Stimulated activated CD4-positive, alpha-beta T cell treated with anti-CD3 and anti-CD28 coated beads, Interleukin-1b, Interleukin-23, amount 100 ng/mL, for 48 hours (primary cell): Measurements from ENCODE around the gene GPRC5B.
A peak's percentile ranks its signal among the peaks of the same experiment; 100 is the strongest.

ENCODE experiments used
- DNase-seq: peaks from one replicate; pipeline ENCODE4 v3.0.0-alpha.2; 2020

GPRC5B gene

DNA sequence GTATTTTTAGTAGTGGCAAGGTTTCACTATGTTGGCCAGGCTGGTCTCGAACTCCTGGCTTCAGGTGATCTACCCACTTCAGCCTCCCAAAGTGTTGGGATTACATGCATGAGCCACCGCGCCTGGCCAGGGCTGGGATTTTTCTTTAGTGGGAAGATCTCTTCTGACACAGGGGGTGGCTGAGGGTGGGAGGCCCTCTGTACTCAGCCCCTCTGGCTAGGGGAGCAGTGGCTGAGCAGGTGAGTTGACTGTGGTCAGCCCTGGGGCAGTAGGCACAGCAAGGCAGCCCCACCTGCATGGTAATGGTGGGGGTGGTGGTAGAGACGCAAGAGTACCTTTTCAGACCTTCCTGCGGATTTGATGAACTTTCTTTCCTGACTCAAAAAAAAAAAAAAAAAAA is 12.3 kb upstream of the GPRC5B start:
- DNase-seq = no peak

DNA sequence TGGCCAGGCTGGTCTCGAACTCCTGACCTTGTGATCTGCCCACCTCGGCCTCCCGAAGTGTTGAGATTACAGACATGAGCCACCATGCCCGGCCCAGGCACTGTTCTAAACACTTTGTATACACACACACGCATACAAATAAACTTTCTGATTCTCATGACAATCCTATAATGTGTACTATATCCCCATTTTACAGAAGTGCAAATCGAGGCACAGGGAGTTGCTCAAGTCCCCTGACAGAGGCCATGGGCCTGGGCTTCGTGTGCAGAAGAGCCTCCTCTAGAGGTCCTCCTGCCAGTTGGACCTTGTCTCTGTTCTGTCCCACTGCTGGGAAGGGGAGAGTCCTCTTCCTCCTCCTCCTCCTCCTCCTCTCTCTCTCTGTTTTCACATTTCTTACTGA is 9.9 kb upstream of the GPRC5B start:
- no peak for DNase-seq

DNA sequence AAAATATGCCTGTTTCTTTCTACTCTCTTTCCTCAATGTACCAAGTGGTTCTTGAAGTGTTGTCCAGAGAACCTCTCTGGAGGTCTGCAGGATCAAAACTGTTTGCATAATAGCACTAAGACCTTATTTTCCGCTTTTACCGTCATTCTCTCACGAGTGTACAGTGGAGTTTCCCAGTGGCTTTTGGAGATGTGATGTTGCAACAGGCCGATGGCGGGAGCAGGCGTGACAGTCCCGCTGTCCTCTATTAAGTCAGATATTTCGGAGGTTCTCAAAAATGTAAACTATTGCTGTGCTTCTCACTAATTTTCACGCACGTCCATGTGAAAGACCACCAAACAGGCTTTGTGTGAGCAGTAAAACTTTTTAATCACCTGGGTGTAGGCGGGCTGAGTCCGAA is 8.3 kb upstream of the GPRC5B start:
- DNase-seq = no peak

DNA sequence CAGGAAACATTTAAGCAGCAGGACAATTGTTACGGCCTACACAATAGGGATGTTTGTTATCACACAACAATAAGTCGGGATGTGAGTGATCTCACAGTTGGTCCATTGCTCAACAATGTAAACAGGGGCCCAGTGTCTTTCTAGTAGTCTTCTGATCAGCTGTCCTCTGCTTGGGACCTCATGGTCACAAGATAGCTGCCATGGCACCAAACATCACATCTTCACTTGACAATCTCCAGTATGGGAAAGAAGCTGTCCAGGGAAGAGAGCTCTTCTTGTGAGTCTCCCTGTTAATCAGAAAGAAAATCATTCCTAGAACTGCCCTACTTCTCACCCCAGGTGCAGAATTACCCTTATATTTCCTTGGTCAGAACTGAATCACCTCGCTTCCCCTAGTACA is 6.3 kb upstream of the GPRC5B start:
- no peak for DNase-seq

DNA sequence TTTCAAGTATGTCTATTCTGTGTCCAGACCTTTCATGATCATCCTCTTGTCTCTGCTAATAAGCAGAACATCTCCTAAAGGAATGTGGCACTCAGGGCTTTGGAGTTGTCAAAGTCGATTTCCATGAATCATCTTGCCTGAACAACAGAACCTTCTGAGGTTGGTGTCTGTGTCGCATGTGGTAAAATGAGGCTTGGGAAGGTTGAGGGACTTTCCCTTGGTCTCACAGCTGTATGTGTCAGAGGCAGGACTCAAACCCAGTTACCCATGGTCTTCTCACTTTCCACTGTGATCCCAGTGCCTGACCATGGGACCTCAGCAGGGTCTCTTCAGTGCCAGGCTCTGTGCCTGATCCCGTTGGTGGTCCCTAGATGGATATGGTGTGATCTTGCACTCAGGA is 4.2 kb upstream of the GPRC5B start:
- DNase-seq = no peak

DNA sequence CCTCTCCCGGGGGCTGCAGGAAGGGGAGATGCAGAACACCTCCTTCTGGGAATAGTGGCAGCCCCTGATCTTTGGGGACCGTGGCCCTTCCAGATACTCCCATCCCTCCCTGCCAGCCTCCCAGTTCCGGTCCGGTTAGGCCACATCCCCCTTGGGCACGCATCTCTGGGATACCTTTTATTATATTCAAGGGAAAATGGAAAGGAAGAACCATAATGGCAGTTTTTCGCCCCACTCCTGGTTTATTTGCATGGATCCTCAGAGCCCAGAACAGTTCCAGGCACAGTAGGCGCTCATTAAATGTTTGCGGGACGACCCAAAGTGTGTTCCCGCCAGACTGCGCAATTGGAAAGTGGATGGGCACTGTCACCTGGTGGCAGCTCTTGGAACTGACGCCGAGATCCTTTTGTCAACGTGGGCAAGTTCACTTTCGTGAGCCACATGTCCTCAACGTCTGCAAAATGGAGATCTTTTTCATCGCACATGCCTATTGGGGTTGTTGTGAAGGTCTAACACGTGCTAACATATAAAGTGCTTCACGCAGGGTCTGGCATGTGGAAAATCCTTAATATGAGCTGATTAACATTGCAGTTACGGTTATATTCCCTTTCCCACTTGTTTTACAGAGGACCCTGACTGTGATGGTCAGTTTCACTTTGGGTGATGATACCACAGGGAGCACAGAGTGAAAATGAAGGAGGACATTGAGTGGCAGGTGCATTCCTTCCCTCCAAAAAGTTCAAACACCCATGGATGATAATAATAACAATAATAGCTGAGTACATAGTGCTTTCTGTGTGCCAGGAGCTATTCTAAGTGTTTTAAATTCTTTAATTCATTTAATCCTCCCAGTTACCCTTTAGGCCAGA is 1.7 kb upstream of the GPRC5B start:
- peak; percentile 83 for DNase-seq

DNA sequence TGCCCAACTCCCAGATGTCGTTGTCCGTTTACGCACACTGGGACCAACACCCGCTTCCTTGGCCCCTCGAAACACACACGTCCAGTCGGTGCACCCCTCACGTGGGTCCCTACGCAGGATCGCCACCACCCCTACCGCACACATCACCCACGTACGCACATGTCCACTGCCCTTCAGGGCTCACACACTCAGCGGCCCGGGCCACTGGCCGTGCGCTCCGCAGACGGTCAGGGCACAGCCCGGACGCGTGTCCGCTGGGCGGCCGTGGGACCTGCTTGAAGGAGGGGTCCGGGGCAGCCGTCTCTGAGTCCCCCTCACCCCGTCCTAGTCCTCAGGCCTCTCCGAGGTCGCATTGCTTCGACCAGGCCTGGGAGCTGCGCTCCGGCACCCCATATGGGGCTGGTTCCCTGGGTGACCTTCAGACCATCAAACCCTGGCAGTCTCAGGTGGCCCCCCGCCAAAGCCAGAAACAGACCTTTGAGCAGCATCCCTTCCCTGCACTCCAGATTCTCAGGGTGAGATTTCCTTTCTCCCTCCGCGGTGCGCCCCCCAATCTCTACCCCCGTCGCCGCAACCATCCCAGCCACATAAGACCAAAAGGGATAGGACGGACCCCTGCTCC is 914 bp upstream of the GPRC5B start:
- DNase-seq = no peak

DNA sequence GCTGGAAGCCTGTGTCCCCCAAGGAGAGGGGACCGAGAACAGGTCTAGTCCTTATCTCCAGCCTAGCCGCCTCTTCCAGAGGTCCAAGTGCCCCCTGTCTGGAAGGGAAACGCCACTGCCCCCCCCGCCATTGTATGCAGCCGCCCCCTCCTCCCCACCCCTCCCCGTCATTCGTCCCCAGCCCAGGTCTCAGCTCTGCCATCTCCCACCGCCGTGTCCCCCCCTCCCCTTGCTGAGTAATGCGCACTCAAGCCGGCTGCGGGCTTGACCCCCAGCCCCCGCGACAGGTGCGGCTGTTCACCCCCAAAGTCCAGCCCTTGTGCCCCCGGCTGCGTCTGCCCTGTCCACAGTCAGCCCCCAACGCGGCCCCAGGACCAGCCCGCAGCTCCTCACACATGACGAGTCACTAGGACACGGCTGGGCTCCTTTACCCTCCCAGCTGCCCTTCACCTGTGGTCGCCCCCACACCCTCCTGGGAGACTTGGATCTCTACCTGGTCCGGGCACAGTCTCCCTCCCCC is 622 bp downstream of the GPRC5B start:
- no peak for DNase-seq

DNA sequence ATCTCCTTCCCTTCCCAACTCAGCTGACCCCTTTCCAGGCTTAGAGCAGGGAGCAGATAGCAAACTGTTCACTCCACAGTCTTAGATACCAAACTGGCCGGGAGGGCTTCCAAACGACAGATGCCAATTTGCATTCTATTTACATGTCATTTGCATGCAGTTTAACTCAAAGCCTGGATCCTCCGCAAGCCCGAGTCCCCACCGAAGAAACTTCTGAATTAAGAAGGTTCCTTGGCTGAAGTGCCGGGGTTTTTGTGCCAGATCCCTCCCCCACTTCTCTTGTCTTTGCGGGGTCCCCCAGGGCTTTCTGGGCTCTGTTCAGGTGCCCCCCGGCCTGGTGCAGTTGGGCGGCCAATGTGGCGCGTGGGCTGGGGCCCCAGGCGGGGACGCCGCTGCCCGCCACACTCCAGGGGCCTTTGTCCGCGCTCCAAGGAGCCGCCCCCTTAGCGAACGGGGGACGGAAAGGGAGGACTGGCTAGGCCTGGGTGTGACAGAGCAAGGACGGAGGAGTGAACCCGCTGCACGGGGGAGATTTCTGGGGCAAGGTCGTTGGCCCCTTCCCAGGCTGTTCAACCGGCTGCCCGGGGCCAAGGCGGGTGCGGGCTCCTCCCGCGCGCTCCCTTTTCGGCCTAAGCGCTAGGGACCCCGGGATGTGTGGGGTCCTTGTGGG is 1.2 kb downstream of the GPRC5B start:
- DNase-seq = no peak

DNA sequence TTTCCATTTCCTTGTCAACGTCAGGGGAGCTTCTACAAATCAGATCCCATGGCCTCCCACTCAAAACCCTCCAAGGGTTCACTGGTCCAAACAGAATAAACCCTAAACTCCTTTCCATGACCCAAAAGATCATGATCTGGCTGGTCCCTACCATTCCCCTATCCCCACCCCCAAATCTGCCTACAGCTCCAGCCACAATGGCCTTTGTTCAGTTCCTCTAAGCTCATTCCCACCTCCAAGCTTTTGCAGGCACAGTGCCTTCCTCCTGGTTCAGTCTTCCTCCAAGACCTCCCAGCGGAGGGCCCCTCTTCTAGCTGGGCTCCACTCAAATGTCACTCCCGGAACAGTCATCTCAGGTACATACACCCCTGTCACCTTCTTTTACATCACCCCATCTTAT is 2.0 kb downstream of the GPRC5B start:
- no peak for DNase-seq

DNA sequence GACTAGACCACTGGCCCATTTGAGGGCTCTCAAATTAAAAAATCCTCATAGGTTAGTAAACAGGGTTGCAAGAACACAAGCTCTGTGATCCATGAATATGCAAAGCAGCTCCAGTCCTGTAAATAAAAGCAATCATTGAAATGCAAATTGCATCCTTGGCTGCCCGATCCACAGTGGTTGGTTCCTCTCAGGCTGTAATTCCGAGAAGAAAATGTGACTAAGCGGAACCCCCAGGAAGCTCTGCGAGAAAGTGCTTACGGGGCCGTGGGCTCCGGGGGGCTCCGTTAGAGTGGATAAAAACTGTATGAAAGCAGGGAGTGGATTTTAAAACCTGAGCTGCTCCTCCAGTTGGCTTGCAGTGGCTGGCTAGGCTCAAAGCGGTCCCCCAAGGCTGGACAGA is 2.5 kb downstream of the GPRC5B start:
- no peak for DNase-seq

DNA sequence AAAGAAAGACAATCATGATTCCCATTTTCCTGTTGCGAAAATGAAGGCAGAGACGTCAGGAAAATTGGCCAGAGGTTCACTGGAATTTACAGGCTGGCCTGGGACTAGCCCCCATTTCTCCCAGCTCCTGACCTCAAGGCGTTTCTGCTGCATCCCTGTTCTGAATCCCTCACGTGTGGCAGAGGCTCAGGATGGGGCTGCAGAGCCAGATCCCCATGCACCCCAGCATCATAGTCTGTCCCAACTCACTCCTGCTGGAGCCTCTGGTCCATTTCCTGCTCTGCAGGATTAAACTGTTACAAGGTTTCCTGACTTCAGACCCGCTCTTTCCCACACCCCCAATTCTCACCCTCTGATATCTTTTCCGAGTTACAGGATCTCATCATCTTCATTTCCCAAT is 2.9 kb downstream of the GPRC5B start:
- no peak for DNase-seq

DNA sequence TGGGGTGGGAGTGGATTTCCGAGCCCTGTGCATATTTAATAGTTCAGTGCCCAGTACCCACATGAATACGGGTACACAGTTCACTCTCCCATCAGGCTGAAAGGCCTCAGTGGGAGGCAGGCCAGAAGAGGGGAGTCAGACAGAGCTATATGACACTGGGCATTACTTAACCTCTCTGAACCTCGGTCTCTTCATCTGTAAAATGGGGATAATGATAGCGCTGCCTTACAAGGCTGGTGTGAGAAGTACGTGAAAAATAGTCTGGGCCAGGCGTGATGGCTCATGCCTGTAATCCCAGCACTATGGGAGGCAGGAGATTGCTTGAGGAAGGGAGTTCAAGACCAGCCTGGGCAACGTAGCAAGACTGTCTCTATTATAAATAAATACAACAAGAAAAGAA is 3.6 kb downstream of the GPRC5B start:
- DNase-seq = no peak

DNA sequence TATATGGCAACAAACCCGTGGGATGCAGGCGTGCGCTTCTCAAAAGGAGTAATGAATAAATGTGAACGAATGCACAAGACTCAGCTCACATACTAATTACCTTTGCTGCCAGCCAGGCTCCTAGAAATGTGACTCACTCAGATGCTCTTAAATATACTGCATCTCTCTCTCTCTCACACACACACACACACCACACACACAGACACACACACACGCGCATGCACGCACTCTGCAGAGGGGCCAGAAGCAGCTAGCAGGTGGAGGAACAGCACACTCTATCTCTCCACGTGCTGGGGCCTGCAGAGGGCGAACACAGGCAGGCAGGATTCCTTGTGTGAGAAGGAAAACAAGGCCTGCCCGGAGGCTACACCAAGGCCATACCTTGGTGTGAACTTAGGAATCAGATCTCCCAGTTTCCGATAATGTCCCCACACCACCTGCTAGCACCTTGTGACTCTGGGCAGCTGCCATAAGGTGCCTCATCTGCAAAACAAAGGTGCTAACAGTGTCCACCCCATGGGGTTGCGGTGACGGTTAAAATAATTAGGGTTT is 5.3 kb downstream of the GPRC5B start:
- no peak for DNase-seq

DNA sequence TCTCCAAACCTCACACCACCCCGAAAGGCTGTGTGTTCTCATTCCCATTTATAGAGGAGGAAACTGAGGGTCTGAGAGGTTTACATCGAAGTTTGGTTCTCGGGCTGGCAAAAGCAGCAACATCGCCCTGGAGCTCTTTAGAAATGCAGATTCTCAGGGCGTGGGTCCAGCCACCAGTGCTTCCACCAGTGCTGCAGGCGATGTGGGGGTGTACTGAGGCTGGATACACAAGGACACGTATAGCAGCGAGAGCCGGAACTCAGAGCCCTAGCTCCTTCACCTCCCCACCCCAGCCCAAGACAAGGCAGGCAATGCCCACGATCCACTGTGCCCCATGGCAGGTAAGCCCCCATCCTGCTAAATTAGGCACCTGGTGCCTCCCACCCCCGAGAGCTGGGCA is 5.9 kb downstream of the GPRC5B start:
- no peak for DNase-seq

DNA sequence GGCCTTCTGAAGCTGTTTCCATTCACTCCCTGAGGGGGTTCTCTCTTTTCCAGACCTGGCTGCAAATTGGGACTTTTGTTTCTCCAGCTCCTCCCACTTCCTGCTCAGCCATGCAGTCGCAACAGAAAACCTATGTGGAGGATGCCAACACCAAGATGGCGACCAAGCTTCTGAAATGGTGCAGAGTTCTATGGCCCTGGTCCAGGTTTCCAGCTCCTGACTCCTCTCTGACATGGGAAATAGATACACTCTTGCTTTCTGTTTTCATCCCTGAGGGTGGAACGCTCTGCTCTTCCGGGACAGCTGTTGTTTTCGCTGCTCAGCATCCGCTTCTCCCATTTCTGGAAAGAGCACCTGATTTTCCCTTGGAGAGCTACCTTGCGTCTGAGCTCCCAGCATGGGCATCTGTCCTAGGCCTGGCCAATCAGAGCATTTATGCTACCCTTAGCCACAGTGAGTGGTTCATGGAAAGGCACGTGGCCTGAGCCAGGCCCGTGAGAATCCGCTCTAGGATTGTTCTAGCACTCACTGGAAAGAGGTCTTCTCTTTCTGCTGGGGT is 8.1 kb downstream of the GPRC5B start:
- no peak for DNase-seq

DNA sequence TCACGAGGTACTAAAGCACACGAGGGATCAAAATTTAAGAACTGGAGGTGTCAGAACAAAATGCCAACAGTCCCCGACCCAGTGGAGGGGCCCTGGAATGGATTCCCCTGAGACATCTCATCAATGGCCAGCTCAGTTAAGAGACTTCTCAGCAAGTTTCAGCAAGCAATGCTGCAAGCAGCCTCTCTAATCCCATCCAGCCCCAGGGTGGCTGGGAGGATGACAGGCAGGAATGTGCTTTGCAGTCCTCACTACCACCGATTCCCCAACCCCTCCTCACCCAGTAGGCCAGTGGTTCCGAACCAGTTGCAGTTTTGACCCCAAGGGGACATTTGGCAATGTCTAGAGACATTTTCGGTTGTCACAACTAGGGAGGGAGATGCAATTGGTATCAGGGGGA is 8.7 kb downstream of the GPRC5B start:
- DNase-seq = no peak

DNA sequence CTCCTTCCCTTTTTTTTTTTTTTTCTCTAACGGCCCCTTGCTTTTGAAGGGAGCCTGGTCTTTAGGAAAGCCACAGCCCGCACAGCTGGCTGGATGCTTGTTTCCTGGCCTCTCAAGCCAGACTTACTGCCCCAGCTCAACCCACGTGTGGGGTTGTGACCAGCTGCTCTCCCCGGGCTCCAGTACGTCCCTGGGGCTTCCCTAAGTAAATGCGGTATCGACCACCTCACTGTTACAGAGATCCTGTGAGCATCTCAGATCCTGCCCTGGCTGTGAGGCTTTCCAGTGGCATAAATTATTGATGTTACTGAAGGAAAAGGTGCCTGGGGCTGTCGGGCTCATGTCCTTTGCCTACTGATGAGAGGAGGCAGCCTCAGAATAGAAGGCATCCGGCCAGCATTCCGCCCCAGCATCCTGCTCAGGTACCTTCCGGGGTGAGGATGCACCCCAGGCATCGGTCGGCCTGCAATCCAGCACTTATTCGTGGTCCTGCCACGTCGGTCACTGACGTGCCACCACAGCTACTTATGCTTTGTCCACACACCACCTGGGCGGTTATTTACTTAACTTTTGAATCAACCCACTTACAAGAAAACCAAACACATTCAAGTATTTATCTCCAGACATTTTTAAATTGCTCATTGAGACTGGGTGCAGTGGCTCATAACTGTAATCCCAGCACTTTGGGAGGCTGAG is 9.6 kb downstream of the GPRC5B start:
- DNase-seq = no peak

DNA sequence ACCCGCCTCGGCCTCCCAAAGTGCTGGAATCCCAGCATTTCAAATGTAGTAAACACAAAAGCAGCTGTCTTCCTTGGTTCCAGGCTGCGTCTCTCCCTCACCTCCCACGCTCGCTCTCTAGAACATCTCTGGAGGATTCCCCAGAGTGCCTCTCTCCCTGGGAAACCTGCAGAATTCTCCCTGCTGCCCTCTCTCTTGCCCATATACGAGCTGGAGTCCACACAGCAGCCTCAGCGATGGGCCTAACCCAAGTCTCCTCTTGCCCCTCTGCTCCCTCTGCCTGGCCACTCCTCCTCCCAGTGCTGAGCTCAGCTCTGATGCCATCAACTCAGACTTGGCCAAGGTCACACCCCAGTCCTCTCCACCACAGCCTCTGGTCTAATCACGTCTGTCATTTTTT is 10.6 kb downstream of the GPRC5B start:
- no peak for DNase-seq

DNA sequence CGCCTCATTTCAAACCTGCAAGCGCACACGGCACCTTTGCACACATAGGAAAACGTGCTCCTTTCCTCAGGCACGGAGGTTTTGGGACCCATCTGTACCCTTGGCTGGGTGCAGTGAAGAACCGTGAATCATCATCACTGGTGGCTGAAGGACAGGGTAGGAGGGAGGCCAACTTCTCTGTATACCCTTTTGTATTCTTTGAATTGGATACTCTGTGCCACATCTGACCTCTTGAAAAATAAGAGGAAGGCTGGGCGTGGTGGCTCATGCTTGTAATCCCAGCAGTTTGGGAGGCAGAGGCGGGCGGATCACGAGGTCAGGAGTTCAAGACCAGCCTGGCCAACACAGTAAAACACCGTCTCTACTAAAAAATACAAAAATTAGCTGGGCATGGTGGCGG is 11.7 kb downstream of the GPRC5B start:
- DNase-seq = no peak

DNA sequence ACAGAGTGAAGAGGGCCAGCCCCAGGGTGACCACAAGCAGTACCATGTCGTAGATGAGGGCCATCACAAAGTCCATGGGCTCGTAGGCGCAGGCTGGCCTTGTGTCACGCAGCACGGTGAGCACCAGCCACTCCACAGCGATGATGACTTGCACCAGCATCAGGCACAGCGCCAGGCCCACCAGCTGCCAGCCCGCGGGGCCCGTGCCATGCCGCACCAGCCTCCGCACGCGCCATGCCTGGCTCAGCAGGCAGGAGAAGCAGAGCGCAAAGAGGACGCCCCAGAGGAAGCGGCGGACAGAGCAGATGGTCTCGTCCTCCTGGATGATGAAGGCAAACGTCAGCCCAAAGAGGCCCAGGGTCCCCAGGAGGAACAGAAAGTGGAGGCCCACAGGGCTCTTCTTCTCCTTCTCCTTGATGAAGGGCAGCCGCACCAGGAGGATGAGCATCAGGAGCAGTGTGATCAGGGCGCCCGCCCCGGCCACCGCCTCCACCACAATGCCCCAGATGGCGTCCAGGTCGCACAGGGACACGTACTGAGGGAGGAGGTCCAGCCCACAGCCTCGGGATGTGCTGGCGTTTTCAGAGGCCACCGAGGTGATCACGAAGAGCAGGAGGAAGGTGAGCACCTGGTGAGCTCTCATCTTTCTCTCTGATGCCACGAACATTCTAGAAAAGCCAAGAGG is 12.3 kb downstream of the GPRC5B start:
- DNase-seq = no peak

DNA sequence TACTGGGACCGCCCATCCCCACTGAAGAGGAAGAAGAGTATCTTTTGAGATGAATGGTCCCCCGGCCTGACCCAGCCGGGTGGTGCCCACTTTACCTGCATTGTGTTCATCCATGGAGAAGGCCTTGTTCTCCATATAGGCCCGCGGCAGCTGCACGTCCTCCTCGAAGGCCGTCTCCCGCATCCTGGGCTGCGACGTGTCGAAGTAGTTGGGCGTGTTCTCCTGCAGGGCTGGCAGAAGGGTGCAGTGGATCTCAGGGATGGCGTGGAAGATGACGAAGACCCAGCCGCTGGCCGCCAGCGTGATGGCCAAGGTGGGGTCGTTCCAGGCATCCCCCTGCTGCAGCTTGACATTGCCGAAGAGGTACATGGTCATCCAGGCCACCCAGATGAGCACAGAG is 12.9 kb downstream of the GPRC5B start:
- DNase-seq = no peak
